ENCODE results near the gene PCDHA3. TPM values are rescaled to one million over a fixed set of nuclear protein-coding genes. Genes with fewer than 3 reads are reported as not detected.
"Not testable (repeated sequence)": the region's sequence is repeated elsewhere in the genome, so short reads cannot be mapped to it uniquely, and the experiment has no call there.

The PCDHA3 gene
- not detected in 2 replicates for total RNA-seq (2014; rRNA removed; shearing (Covaris generic))

- H3K36me3 ChIP-seq (replicated peaks; ENCODE audit: control insufficient read depth, insufficient read depth, low read length), result no peaks in the 10 kb centered on the region
- DNase-seq, result no peak
- no peaks in the 10 kb centered on the region for H3K27me3 ChIP-seq (ENCODE audit: control insufficient read depth, insufficient read depth, low read length)
- no peak within 1 kb of the TSS for H3K4me3 ChIP-seq (ENCODE audit: insufficient read depth, low read depth, low read length)
Observed at GRCh38 chr5:140800816-140801493, at the start of gene PCDHA3. TSS of gene PCDHA3 (plus strand) at chr5:140801057.

- no peak overlapping the region for H3K4me3 ChIP-seq (ENCODE audit: insufficient read depth, low read depth, low read length)
- no peaks in the 10 kb centered on the region for H3K27me3 ChIP-seq (ENCODE audit: control insufficient read depth, insufficient read depth, low read length)
- no peak for DNase-seq
- no peaks in the 10 kb centered on the region for H3K36me3 ChIP-seq (replicated peaks; ENCODE audit: control insufficient read depth, insufficient read depth, low read length)
Observed at GRCh38 chr5:140753561-140753960, 47.3 kb upstream of the PCDHA3 start.

GRCh38 chr5:140764177-140764973 lies 36.5 kb upstream of the PCDHA3 start:
- no peaks in the 10 kb centered on the region for H3K36me3 ChIP-seq (replicated peaks; ENCODE audit: control insufficient read depth, insufficient read depth, low read length)
- H3K4me3 ChIP-seq (ENCODE audit: insufficient read depth, low read depth, low read length), result no peak overlapping the region
- H3K27me3 ChIP-seq (ENCODE audit: control insufficient read depth, insufficient read depth, low read length), result no peaks in the 10 kb centered on the region
- DNase-seq, result no peak

GRCh38 chr5:140767444-140767843 lies 33.4 kb upstream of the PCDHA3 start:
- H3K4me3 ChIP-seq (ENCODE audit: insufficient read depth, low read depth, low read length), result no peak overlapping the region
- no peaks in the 10 kb centered on the region for H3K27me3 ChIP-seq (ENCODE audit: control insufficient read depth, insufficient read depth, low read length)
- H3K36me3 ChIP-seq (replicated peaks; ENCODE audit: control insufficient read depth, insufficient read depth, low read length), result no peaks in the 10 kb centered on the region
- DNase-seq, result no peak

- Histone ChIP-seq H3K36me3 (replicated peaks; ENCODE audit: control insufficient read depth, insufficient read depth, low read length) (no peaks in the 10 kb centered on the region), H3K27me3 (ENCODE audit: control insufficient read depth, insufficient read depth, low read length) (no peaks in the 10 kb centered on the region), H3K4me3 (ENCODE audit: insufficient read depth, low read depth, low read length) (no peak overlapping the region)
- no peak for DNase-seq
Observed at GRCh38 chr5:140780512-140780911, 20.3 kb upstream of the PCDHA3 start.

- Histone ChIP-seq H3K4me3 (ENCODE audit: insufficient read depth, low read depth, low read length) (no peak within 1 kb of the TSS), H3K36me3 (replicated peaks; ENCODE audit: control insufficient read depth, insufficient read depth, low read length) (no peaks in the 10 kb centered on the region), H3K27me3 (ENCODE audit: control insufficient read depth, insufficient read depth, low read length) (no peaks in the 10 kb centered on the region)
- no peak for DNase-seq
Observed at GRCh38 chr5:140785905-140786686, 14.8 kb upstream of the PCDHA3 start, which contains the start of gene PCDHA1. TSS of gene PCDHA1 (plus strand) at chr5:140786140.

GRCh38 chr5:140787422-140787821 lies 13.4 kb upstream of the PCDHA3 start:
- DNase-seq; H3K4me3 ChIP-seq (ENCODE audit: insufficient read depth, low read depth, low read length); H3K27me3 ChIP-seq (ENCODE audit: control insufficient read depth, insufficient read depth, low read length); H3K36me3 ChIP-seq (replicated peaks; ENCODE audit: control insufficient read depth, insufficient read depth, low read length): not testable (repeated sequence)

- not testable (repeated sequence) for H3K36me3 ChIP-seq (replicated peaks; ENCODE audit: control insufficient read depth, insufficient read depth, low read length); H3K27me3 ChIP-seq (ENCODE audit: control insufficient read depth, insufficient read depth, low read length); H3K4me3 ChIP-seq (ENCODE audit: insufficient read depth, low read depth, low read length); DNase-seq
Observed at GRCh38 chr5:140787849-140788504, 12.9 kb upstream of the PCDHA3 start.

- no peak for DNase-seq
- H3K27me3 ChIP-seq (ENCODE audit: control insufficient read depth, insufficient read depth, low read length), result no peaks in the 10 kb centered on the region
- H3K36me3 ChIP-seq (replicated peaks; ENCODE audit: control insufficient read depth, insufficient read depth, low read length), result no peaks in the 10 kb centered on the region
- no peak overlapping the region for H3K4me3 ChIP-seq (ENCODE audit: insufficient read depth, low read depth, low read length)
Observed at GRCh38 chr5:140791089-140791488, 9.8 kb upstream of the PCDHA3 start.

- H3K27me3 ChIP-seq (ENCODE audit: control insufficient read depth, insufficient read depth, low read length), result no peaks in the 10 kb centered on the region
- no peaks in the 10 kb centered on the region for H3K36me3 ChIP-seq (replicated peaks; ENCODE audit: control insufficient read depth, insufficient read depth, low read length)
- peak; percentile 74 for DNase-seq
- peak within 1 kb of the TSS; percentile 22; the same call in 1 of the 2 replicates for H3K4me3 ChIP-seq (ENCODE audit: insufficient read depth, low read depth, low read length)
Observed at GRCh38 chr5:140794595-140795258, 6.1 kb upstream of the PCDHA3 start, which contains the start of gene PCDHA2. TSS of gene PCDHA2 (plus strand) at chr5:140794852.

GRCh38 chr5:140795259-140795641 lies 5.6 kb upstream of the PCDHA3 start:
- no peaks in the 10 kb centered on the region for H3K27me3 ChIP-seq (ENCODE audit: control insufficient read depth, insufficient read depth, low read length)
- no peaks in the 10 kb centered on the region for H3K36me3 ChIP-seq (replicated peaks; ENCODE audit: control insufficient read depth, insufficient read depth, low read length)
- H3K4me3 ChIP-seq (ENCODE audit: insufficient read depth, low read depth, low read length), result peak overlapping the region; percentile 22; the same call in 1 of the 2 replicates
- peak; percentile 83 for DNase-seq

- H3K27me3 ChIP-seq (ENCODE audit: control insufficient read depth, insufficient read depth, low read length); DNase-seq; H3K36me3 ChIP-seq (replicated peaks; ENCODE audit: control insufficient read depth, insufficient read depth, low read length); H3K4me3 ChIP-seq (ENCODE audit: insufficient read depth, low read depth, low read length): not testable (repeated sequence)
Observed at GRCh38 chr5:140796072-140796717, 4.7 kb upstream of the PCDHA3 start.

- Histone ChIP-seq H3K36me3 (replicated peaks; ENCODE audit: control insufficient read depth, insufficient read depth, low read length) (no peaks in the 10 kb centered on the region), H3K27me3 (ENCODE audit: control insufficient read depth, insufficient read depth, low read length) (no peaks in the 10 kb centered on the region), H3K4me3 (ENCODE audit: insufficient read depth, low read depth, low read length) (no peak overlapping the region)
- DNase-seq, result no peak
Observed at GRCh38 chr5:140796718-140797095, 4.2 kb upstream of the PCDHA3 start.
